Activated T-helper 2 cell treated with anti-CD3 and anti-CD28 coated beads, Interferon-gamma antibody, Interleukin-2, Interleukin-4, amounts not matched to agents 10 μg/mL and 5 μg/mL and 100 μg/mL, durations not matched to agents 14 hours and 24 hours and 36 hours (primary cell): Measurements from ENCODE around the gene NAT14. TPM values are rescaled to one million over a fixed set of nuclear protein-coding genes. Genes with fewer than 3 reads are reported as not detected.

Experiments used
- DNase-seq: peaks from one replicate; pipeline ENCODE4 v3.0.0; 2021; ENCODE audit warnings: low spot score
- H3K27ac Mint-ChIP-seq: one replicate; pipeline ENCODE4 v1.8.0; 2021; ENCODE audit warnings: mixed read lengths
- H3K27me3 Mint-ChIP-seq: one replicate; pipeline ENCODE4 v1.8.0; 2021; ENCODE audit warnings: low read depth, mixed read lengths
- H3K36me3 Mint-ChIP-seq: one replicate; pipeline ENCODE4 v1.8.0; 2021; ENCODE audit warnings: low read depth, mixed read lengths
- H3K4me1 Mint-ChIP-seq: one replicate; pipeline ENCODE4 v1.8.0; 2021; ENCODE audit warnings: low read depth, mixed read lengths
- H3K4me3 Mint-ChIP-seq: one replicate; pipeline ENCODE4 v1.8.0; 2021; ENCODE audit warnings: low read depth, mild to moderate bottlenecking, moderate library complexity, mixed read lengths
- H3K9me3 Mint-ChIP-seq: one replicate; pipeline ENCODE4 v1.8.0; 2021; ENCODE audit warnings: mixed read lengths
- intact Hi-C: fragments of 100-400 bp; cut with micrococcal nuclease; formaldehyde crosslinking; loops from one replicate; pipeline ENCODE4 v1.15.1; 2023
- total RNA-seq: library from RNA; stranded (reverse); gene quantifications from 2 replicates; pipeline ENCODE4 v1.2.3, GENCODE V29; 2022

The NAT14 gene
- total RNA-seq, 1 donor from 2014 or later, result 20.0 TPM

DNA sequence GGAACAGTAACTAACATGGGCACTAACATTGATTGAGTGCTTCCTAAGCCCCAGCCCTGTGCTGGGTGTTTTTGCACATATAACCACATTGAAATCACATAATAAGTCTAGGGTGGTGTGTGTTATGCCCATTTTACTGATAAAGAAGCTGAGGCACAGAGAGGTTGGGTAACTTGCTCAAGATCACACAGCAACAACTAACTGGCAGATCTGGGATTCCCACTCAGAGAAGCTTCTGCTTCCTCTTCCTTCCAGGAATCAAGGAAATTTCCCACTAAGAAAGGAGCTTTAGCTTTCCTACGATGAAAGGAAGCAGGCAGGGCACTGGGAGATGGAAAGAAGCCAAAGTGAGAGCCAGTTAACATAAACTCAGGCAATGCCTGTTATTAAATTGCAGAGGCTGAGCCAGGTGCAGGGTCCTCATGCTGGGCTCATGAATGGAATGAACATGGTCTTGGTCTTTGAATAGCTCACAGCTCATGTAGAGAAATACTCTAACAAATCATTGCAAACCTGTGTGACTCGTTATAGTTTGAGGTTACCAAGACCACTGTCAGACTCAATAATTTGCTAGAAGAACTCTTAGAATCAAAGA, 13.4 kb downstream of the NAT14 start:
- no peak overlapping the region for H3K4me3 Mint-ChIP-seq
- peaks cover 4% of the 10 kb centered on the region for H3K9me3 Mint-ChIP-seq
- no peaks in the 10 kb centered on the region for H3K27me3 Mint-ChIP-seq
- no peak overlapping the region for H3K27ac Mint-ChIP-seq
- peaks cover 11% of the 10 kb centered on the region for H3K4me1 Mint-ChIP-seq
- intact Hi-C loops, result no loop called here
- DNase-seq, result no peak
- peaks cover 4% of the 10 kb centered on the region for H3K36me3 Mint-ChIP-seq

DNA sequence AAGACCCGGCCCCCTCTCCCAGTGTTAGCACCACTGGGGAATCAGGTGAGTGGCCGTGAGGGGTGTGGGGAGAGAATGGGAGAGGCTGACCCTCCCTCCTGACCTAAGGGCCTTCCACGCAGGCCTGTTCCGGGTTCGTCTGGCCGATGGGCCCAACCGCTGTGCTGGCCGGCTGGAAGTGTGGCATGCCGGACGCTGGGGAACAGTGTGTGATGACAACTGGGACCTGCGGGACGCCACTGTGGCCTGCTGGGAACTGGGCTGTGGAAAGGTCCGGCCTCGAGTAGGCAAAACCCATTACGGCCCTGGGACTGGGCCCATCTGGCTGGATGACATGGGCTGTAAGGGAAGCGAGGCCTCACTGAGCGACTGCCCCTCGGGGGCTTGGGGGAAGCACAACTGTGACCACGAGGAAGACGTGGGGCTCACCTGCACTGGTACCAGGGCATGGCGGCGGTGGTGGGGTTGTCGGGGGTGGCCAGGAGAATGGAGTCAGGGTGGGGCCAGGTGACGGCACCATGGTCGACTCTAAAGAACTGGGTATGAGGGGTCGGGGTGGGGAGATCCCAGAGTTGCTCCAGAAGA, 15.5 kb downstream of the NAT14 start:
- Mint-ChIP-seq H3K4me3 (no peak overlapping the region), H3K36me3 (peaks cover 6% of the 10 kb centered on the region), H3K9me3 (peaks cover 8% of the 10 kb centered on the region), H3K27ac (no peak overlapping the region), H3K27me3 (peaks cover 1% of the 10 kb centered on the region), H3K4me1 (peaks cover 15% of the 10 kb centered on the region)
- intact Hi-C loops, result loop anchor here (5.0 kb wide), 1 partner anchor 358 kb away; no protein-coding TSS in a partner anchor
- no peak for DNase-seq

DNA sequence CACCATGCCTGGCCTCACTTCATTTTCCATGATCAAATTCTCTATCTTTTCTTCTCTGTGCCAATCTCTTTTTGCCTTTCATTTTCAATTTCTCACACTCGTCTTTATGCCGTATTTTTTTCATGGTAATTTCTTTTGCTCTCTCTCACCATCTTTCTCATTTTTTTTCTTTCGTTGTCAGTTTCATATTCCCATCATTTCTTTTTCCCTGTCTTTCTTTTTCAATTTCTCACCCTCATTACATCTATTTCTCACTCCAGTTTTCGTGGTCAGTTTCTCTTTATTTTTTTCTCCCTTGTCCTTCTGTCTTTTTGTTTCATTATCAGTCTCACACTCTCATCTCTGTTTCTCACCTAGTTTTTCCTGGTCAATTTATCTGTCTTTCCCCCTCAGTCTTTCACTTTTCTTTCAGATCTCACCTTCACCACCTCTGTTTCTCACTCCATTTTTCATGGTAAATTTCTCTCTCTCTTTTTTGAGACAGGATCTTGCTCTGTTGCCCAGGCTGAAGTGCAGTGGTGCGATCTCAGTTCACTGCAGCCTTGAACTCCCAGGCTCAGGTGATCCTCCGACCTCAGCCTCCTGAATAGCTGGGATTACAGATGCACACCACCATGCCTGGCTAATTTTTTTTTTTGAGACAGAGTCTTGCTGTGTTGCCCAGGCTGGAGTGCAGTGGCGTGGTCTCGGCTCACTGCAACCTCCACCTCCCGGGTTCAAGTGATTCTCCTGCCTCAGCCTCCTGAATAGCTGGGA, 17.4 kb downstream of the NAT14 start:
- H3K4me1 Mint-ChIP-seq, result peaks cover 15% of the 10 kb centered on the region
- peak overlapping the region; percentile 2 for H3K4me3 Mint-ChIP-seq
- H3K9me3 Mint-ChIP-seq, result peaks cover 8% of the 10 kb centered on the region
- peak overlapping the region; percentile 13 for H3K27ac Mint-ChIP-seq
- peaks cover 6% of the 10 kb centered on the region for H3K36me3 Mint-ChIP-seq
- intact Hi-C loops, result loop anchor here (5.0 kb wide), 1 partner anchor 360 kb away; no protein-coding TSS in a partner anchor
- peaks cover 3% of the 10 kb centered on the region for H3K27me3 Mint-ChIP-seq
- no peak for DNase-seq

DNA sequence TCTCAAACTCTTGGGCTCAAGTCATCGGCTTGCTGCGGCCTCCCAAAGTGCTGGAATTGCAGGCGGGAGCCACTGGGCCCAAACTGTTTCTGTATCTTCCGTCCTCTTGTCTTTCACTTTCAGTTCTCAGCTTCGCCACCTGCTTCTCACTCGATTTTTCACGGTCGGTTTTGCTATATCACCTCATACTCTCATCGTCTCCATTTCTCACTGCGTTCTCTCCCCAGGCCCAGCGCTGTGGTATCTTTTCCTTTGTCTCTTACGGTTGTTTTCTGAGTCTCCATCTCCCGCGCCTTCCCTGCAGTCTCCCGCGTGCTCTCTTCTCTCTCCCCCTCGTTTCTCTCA, 18.1 kb downstream of the NAT14 start:
- no peak for DNase-seq
- Mint-ChIP-seq H3K4me1 (peaks cover 15% of the 10 kb centered on the region), H3K27ac (peak overlapping the region; percentile 48), H3K27me3 (peaks cover 3% of the 10 kb centered on the region), H3K4me3 (peak overlapping the region; percentile 75), H3K36me3 (peaks cover 6% of the 10 kb centered on the region), H3K9me3 (peaks cover 8% of the 10 kb centered on the region)
- intact Hi-C loops, result loop anchor here (1.0 to 5.0 kb wide), 2 partner anchors 36 to 361 kb away; no protein-coding TSS in a partner anchor

DNA sequence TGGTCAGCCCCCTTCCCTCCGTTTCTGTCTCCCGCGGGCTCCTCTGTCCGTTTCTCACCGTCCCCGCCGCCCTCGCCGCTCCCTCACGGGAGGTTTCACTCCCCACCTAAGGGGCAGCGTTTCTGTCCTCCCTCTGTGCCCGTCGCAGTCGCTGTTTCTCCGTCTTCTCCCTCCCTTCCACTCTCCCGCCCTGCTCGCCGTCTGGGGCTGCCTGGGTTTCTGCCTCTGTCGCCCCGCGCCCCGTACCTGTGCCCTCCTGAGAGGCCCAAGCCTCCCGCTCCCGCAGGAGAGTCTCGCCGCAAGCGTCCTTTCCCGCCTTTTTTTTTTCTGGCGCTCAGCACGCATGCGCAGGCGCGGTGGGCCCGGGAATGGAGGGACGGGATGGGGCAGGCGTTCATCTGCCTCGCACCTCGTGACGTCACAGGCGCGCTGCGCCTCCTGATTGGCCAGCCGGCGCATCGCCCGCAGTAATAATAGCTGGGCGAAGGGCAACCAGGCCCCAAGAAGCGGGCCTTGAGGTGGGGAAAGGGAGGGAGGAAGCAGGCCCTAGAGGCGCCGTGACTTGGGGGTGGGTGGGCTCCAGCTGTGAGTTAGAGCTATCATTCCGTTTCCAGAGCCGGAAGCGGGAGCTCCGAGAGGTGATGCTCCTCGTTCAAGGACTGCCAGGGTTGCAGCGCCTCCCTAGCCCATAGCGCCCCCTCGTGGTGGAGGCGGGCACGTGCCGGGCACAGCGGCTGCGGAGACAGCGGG, 18.7 kb downstream of the NAT14 start:
- intact Hi-C loops, result loop anchor here (1.0 to 5.0 kb wide), 2 partner anchors 36 to 361 kb away; no protein-coding TSS in a partner anchor
- Mint-ChIP-seq H3K4me1 (peaks cover 15% of the 10 kb centered on the region), H3K4me3 (peak overlapping the region; percentile 75), H3K36me3 (peaks cover 6% of the 10 kb centered on the region), H3K9me3 (peaks cover 8% of the 10 kb centered on the region), H3K27me3 (peaks cover 3% of the 10 kb centered on the region), H3K27ac (peak overlapping the region; percentile 75)
- DNase-seq, result peak; percentile 90

DNA sequence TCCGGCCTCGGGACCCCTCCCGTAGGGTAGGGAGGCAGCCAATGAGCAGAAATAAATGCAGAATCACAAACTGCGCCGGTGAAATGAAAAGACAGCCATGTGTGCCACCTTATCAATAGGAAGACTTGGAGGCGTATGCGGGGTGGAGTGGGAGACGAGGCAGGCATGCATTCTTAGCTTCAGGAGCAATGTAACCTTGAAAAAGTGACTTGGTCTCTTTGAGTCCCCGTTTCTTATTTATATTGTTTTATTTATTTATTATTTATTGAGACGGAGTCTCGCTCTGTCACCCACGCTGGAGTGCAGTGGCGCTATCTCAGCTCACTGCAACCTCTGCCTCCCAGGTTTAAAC, 19.2 kb downstream of the NAT14 start:
- H3K4me3 Mint-ChIP-seq, result peak overlapping the region; percentile 75
- H3K36me3 Mint-ChIP-seq, result peaks cover 6% of the 10 kb centered on the region
- intact Hi-C loops, result loop anchor here (5.0 kb wide), 1 partner anchor 362 kb away; no protein-coding TSS in a partner anchor
- no peak for DNase-seq
- H3K27ac Mint-ChIP-seq, result no peak overlapping the region
- H3K9me3 Mint-ChIP-seq, result peaks cover 8% of the 10 kb centered on the region
- peaks cover 5% of the 10 kb centered on the region for H3K27me3 Mint-ChIP-seq
- peaks cover 15% of the 10 kb centered on the region for H3K4me1 Mint-ChIP-seq

DNA sequence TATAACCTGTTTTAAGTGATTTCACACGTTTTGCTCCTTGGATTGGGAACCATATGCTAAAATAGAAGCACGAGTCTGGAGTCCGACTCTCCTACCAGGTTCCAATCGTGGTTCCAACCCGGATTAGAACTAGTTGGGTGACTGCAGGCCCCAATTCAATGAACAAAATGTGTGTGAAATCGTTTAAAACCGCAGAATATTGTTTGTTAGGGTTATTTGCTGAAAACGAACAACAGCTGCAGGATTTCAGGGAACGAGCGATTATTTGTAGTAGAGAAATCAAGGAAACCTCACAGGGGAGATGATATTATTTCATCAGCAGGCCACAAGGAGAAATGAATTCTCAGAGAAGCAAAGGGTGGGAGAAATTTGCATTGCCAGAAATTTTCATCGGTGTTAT, 20.0 kb downstream of the NAT14 start:
- H3K36me3 Mint-ChIP-seq, result peaks cover 6% of the 10 kb centered on the region
- no peak overlapping the region for H3K27ac Mint-ChIP-seq
- peaks cover 15% of the 10 kb centered on the region for H3K4me1 Mint-ChIP-seq
- H3K9me3 Mint-ChIP-seq, result peaks cover 8% of the 10 kb centered on the region
- peaks cover 6% of the 10 kb centered on the region for H3K27me3 Mint-ChIP-seq
- intact Hi-C loops, result loop anchor here (5.0 kb wide), 1 partner anchor 363 kb away; no protein-coding TSS in a partner anchor
- no peak for DNase-seq
- no peak overlapping the region for H3K4me3 Mint-ChIP-seq

DNA sequence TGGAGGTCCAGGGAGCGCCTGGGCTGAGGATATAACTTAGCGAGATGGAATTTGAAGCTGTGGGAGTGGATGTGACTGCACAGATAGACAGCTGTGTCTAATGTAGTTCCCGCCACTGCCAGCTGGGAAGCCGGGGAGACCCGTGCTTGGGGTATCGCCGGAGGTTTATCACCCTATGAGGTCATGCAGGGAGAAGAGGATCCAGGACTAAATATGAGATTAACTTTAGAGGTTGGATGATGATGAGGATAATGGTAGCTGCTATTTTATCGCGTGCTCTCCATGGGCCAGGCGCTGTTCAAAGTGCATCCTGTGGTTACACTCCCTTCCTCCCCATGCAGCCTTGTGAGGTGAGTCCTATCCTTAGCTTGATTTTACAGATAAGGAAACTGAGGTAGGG, 23.1 kb downstream of the NAT14 start:
- H3K36me3 Mint-ChIP-seq, result peaks cover 5% of the 10 kb centered on the region
- peaks cover 6% of the 10 kb centered on the region for H3K9me3 Mint-ChIP-seq
- no peak for DNase-seq
- H3K27ac Mint-ChIP-seq, result no peak overlapping the region
- H3K27me3 Mint-ChIP-seq, result peaks cover 9% of the 10 kb centered on the region
- H3K4me1 Mint-ChIP-seq, result peaks cover 6% of the 10 kb centered on the region
- H3K4me3 Mint-ChIP-seq, result no peak overlapping the region
- intact Hi-C loops, result no loop called here

DNA sequence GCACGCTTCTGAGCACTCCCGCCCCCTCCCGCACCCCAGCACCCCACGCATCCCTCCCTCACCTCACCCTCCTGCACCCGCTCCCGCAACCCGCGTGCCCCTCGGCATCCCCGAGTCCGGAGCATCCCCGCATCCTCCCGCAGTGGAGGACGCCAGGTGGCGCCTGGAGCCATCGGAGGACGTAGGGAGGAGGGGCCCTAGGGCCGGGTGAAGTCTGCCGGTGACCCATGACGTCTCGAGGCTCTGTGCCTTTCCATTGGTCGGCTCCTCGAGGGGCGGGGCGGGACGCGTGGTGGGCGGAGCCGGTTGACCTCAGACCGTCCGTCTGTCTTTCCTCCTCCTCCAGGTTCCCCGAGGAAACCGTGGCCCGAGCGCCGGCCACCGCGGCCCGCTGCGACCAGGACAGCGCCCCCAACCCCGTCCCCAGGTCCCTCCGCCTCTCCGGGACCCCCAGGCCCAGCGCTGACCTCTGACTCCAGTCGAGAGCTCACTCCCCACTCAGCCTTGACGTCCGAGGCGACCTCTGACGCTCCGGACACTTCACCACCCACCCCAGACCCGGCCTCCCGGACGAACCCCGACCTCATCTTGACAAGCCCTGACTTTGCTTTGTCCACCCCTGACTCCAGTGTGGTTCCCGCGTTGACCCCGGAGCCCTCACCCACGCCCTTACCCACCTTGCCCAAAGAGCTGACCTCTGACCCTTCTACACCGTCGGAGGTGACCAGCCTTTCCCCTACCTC, 32.1 kb downstream of the NAT14 start:
- Mint-ChIP-seq H3K9me3 (no peaks in the 10 kb centered on the region), H3K36me3 (no peaks in the 10 kb centered on the region), H3K4me1 (peaks cover 2% of the 10 kb centered on the region), H3K27ac (peak overlapping the region; percentile 59), H3K4me3 (peak overlapping the region; percentile 67), H3K27me3 (peaks cover 3% of the 10 kb centered on the region)
- intact Hi-C loops, result loop anchor here (1.0 kb wide), 2 partner anchors 89 to 114 kb away; no protein-coding TSS in a partner anchor
- DNase-seq, result peak; percentile 86

DNA sequence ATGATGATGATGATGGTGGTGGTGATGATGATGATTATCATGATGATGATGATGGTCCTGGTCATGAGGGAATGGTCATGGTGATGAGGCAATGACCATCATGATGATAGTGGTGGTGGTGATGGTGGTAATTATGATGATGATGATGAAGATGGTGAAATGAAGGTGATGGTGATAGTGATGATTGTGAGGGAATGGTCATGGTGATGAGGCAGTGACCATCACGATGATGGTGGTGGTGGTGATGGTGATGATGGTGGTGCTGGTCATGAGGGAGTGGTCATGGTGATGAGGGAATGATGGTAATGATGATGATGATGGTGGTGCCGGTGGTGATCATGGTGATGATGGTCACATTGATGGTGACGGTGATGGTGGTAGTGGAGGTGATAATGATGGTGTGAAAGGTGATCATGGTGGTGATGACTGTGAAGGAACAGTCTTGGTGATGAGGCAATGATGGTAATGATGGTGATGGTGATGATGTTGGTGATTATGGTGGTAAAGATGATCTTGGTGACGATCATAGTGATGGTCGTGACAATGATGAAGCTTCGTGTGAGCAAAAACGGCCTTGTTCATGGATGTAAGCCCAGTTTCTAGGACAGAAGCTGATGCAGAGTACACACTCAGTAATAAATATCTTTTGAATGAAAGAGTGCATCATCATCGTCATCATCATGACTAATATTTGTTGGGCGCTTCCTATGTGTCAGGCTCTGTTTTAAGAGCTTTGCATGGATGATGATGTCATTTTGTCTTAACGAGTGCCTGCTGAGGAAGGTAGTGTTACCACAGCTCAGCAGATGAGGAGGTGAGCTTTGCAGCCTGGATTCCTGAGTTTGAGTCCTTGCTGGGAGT, 34.7 kb downstream of the NAT14 start:
- H3K4me1 Mint-ChIP-seq, result peaks cover 2% of the 10 kb centered on the region
- no peak overlapping the region for H3K4me3 Mint-ChIP-seq
- H3K9me3 Mint-ChIP-seq, result no peaks in the 10 kb centered on the region
- intact Hi-C loops, result no loop called here
- no peak overlapping the region for H3K27ac Mint-ChIP-seq
- DNase-seq, result no peak
- no peaks in the 10 kb centered on the region for H3K36me3 Mint-ChIP-seq
- no peaks in the 10 kb centered on the region for H3K27me3 Mint-ChIP-seq

DNA sequence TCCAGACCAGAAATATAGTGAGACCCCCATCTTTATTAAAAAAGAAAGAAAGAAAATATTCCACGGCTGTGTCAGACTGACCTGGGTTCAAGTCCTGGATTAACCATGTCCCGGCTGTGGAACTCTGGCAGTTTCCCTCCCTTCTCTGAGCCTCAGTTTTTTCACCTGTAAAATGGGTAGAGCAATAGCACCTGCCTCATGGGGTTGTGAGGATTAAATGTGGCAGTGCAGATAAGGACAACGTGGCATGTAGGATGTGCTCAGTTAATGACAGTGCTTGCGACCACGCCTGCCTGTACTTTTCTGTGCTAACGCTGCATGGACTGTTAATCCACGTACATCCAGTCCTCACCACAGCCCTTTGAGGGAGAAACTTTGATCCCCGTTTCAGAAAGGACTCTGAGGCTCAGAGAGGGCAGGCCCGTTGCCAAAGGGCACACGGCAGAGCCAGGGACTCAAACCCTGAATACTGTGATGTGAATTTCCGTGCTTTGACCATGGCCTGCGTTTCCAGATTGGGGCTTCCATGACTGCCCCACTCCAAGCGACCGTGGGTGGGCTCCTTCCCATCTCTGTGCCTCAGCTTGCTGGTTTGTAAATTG, 35.8 kb downstream of the NAT14 start:
- no peak for DNase-seq
- H3K4me3 Mint-ChIP-seq, result no peak overlapping the region
- no peaks in the 10 kb centered on the region for H3K36me3 Mint-ChIP-seq
- H3K4me1 Mint-ChIP-seq, result peaks cover 2% of the 10 kb centered on the region
- no peaks in the 10 kb centered on the region for H3K27me3 Mint-ChIP-seq
- H3K27ac Mint-ChIP-seq, result no peak overlapping the region
- no peaks in the 10 kb centered on the region for H3K9me3 Mint-ChIP-seq
- intact Hi-C loops, result no loop called here
